H9 (cell line): ENCODE data around the gene OCLN. TPM values are rescaled to one million over a fixed set of nuclear protein-coding genes. Genes with fewer than 3 reads are reported as not detected.

Experiments
- DNase-seq: peaks from one replicate; pipeline ENCODE4 v3.0.0-alpha.2; 2017
- H2AFZ ChIP-seq: one replicate; pipeline ENCODE4 v1.6.1; 2013; ENCODE audit warnings: mild to moderate bottlenecking, low read length, control low read depth, moderate library complexity
- H2AK5ac ChIP-seq: 2 replicates; pipeline ENCODE4 v1.6.1; 2013; ENCODE audit warnings: low read length, control low read depth, mixed read lengths; ENCODE audit not compliant: insufficient read length
- H2BK120ac ChIP-seq: one replicate; pipeline ENCODE4 v1.6.1; 2013; ENCODE audit warnings: low read depth, mild to moderate bottlenecking, low read length, control low read depth, inconsistent platforms; ENCODE audit not compliant: poor library complexity, severe bottlenecking
- H2BK12ac ChIP-seq: 2 replicates; pipeline ENCODE4 v1.6.1; 2013; ENCODE audit warnings: low read length, control low read depth, mixed read lengths, low read depth; ENCODE audit not compliant: insufficient read length
- H2BK15ac ChIP-seq: 2 replicates; pipeline ENCODE4 v1.6.1; 2013; ENCODE audit warnings: low read depth, low read length, control low read depth
- H2BK20ac ChIP-seq: one replicate; pipeline ENCODE4 v1.6.1; 2013; ENCODE audit warnings: low read depth, mild to moderate bottlenecking, low read length, control low read depth, inconsistent platforms; ENCODE audit not compliant: poor library complexity, severe bottlenecking
- H2BK5ac ChIP-seq: 2 replicates; pipeline ENCODE4 v1.6.1; 2013; ENCODE audit warnings: low read length, control low read depth, mixed read lengths; ENCODE audit not compliant: insufficient read length
- H3K14ac ChIP-seq: 2 replicates; pipeline ENCODE4 v1.6.1; 2013; ENCODE audit warnings: low read length, control low read depth; ENCODE audit not compliant: insufficient read depth
- H3K18ac ChIP-seq: 2 replicates; pipeline ENCODE4 v1.6.1; 2013; ENCODE audit warnings: low read depth, mild to moderate bottlenecking, mixed read lengths, low read length, control low read depth; ENCODE audit not compliant: insufficient read length
- H3K23ac ChIP-seq: 2 replicates; pipeline ENCODE4 v1.6.1; 2013; ENCODE audit warnings: low read length, control low read depth, mixed read lengths, low read depth; ENCODE audit not compliant: insufficient read length
- H3K23me2 ChIP-seq: 2 replicates; pipeline ENCODE4 v1.6.1; 2013; ENCODE audit warnings: low read depth, mild to moderate bottlenecking, mixed read lengths, low read length, control low read depth; ENCODE audit not compliant: insufficient read length, poor library complexity, severe bottlenecking
- H3K27ac ChIP-seq: 2 replicates; pipeline ENCODE4 v1.5.1; 2013; ENCODE audit warnings: low read length, control low read depth, mixed read lengths, low read depth; ENCODE audit not compliant: insufficient read length
- H3K27me3 ChIP-seq: 2 replicates; pipeline ENCODE4 v1.6.1; 2013; ENCODE audit warnings: low read length, control low read depth, inconsistent platforms; ENCODE audit not compliant: insufficient read depth
- H3K4ac ChIP-seq: 2 replicates; pipeline ENCODE4 v1.6.1; 2013; ENCODE audit warnings: low read depth, mild to moderate bottlenecking, control low read depth, inconsistent platforms, low read length, moderate library complexity
- H3K4me1 ChIP-seq: 2 replicates; pipeline ENCODE4 v1.6.1; 2013; ENCODE audit warnings: low read length, control low read depth, inconsistent platforms; ENCODE audit not compliant: insufficient read depth
- H3K4me2 ChIP-seq: 2 replicates; pipeline ENCODE4 v1.6.1; 2013; ENCODE audit warnings: low read length, control low read depth, mixed read lengths; ENCODE audit not compliant: insufficient read length, insufficient read depth
- H3K56ac ChIP-seq: 2 replicates; pipeline ENCODE4 v1.6.1; 2013; ENCODE audit warnings: low read depth, mild to moderate bottlenecking, mixed read lengths, low read length, control low read depth; ENCODE audit not compliant: insufficient read length
- H3K79me1 ChIP-seq: 2 replicates; pipeline ENCODE4 v1.6.1; 2013; ENCODE audit warnings: low read depth, mild to moderate bottlenecking, moderate library complexity, low read length, control low read depth, inconsistent platforms; ENCODE audit not compliant: insufficient read depth, poor library complexity, severe bottlenecking
- H3K79me2 ChIP-seq: 2 replicates; pipeline ENCODE4 v1.6.1; 2013; ENCODE audit warnings: low read length, control low read depth, inconsistent platforms; ENCODE audit not compliant: insufficient read depth
- H3K9ac ChIP-seq: 2 replicates; pipeline ENCODE4 v1.6.1; 2013; ENCODE audit warnings: low read length, control low read depth, mixed read lengths; ENCODE audit not compliant: insufficient read length; ENCODE audit errors: extremely low read depth
- H3K9me3 ChIP-seq: one replicate; pipeline ENCODE4 v1.6.1; 2013; ENCODE audit warnings: low read depth, low read length, inconsistent platforms; ENCODE audit not compliant: control insufficient read depth
- H3T11ph ChIP-seq: one replicate; pipeline ENCODE4 v1.6.1; 2013; ENCODE audit warnings: mild to moderate bottlenecking, low read length, control low read depth, inconsistent platforms
- H4K20me1 ChIP-seq: one replicate; pipeline ENCODE4 v1.6.1; 2013; ENCODE audit not compliant: control insufficient read depth, insufficient read length, insufficient read depth
- H4K5ac ChIP-seq: 2 replicates; pipeline ENCODE4 v1.6.1; 2013; ENCODE audit warnings: low read depth, mild to moderate bottlenecking, mixed read lengths, low read length, control low read depth; ENCODE audit not compliant: insufficient read length
- H4K8ac ChIP-seq: replicated peaks from 2 replicates; pipeline ENCODE4 v1.6.1; 2013; ENCODE audit warnings: low read length, control low read depth, mixed read lengths, low read depth; ENCODE audit not compliant: insufficient read length
- H4K91ac ChIP-seq: 2 replicates; pipeline ENCODE4 v1.6.1; 2013; ENCODE audit warnings: low read depth, mild to moderate bottlenecking, moderate library complexity, mixed read lengths, low read length, control low read depth; ENCODE audit not compliant: insufficient read length
- H3K27ac Mint-ChIP-seq, 3 experiments: 2 replicates in 2 of 3; 3 replicates in 1 of 3; pipeline ENCODE4 v1.8.0; 2020 to 2021; ENCODE audit warnings: mixed read lengths in 3 of 3, mild to moderate bottlenecking in 1 of 3, moderate library complexity in 1 of 3
- H3K27me3 Mint-ChIP-seq: 2 replicates; pipeline ENCODE4 v1.8.0; 2021; ENCODE audit warnings: low read depth, mild to moderate bottlenecking, moderate library complexity, mixed read lengths
- H3K36me3 Mint-ChIP-seq, 3 experiments: 2 replicates in 2 of 3; 3 replicates in 1 of 3; pipeline ENCODE4 v1.8.0; 2020 to 2021; ENCODE audit warnings: low read depth in 3 of 3, mixed read lengths in 3 of 3; ENCODE audit not compliant: insufficient read depth in 1 of 3
- H3K4me1 Mint-ChIP-seq, 2 experiments: 2 replicates each; pipeline ENCODE4 v1.8.0; 2020; ENCODE audit warnings: mixed read lengths in 2 of 2
- H3K4me3 Mint-ChIP-seq, 2 experiments: 2 replicates in 1 of 2; 3 replicates in 1 of 2; pipeline ENCODE4 v1.8.0; 2020 to 2021; ENCODE audit warnings: mild to moderate bottlenecking in 2 of 2, mixed read lengths in 2 of 2, moderate library complexity in 1 of 2
- H3K9me3 Mint-ChIP-seq, 2 experiments: 2 replicates in 1 of 2; 3 replicates in 1 of 2; pipeline ENCODE4 v1.8.0; 2020; ENCODE audit warnings: mild to moderate bottlenecking in 2 of 2, mixed read lengths in 2 of 2, moderate library complexity in 1 of 2
- CTCF ChIP-seq: fragments of 200-600 bp; sonication (generic); conservative IDR thresholded peaks from 3 replicates; pipeline ENCODE4 v1.8.0; 2021; ENCODE audit warnings: antibody characterized with exemption, mild to moderate bottlenecking
- WGBS: extraction: QIAGEN DNeasy Blood & Tissue Kit; methylation state at CpG from one replicate; pipeline ENCODE4 v1.1.7; 2013; ENCODE audit warnings: missing lambda C conversion rate, low lambda C conversion rate, mixed read lengths; ENCODE audit not compliant: insufficient read length; ENCODE audit errors: extremely low coverage; 5-methylcytosine and 5-hydroxymethylcytosine counted together
- total RNA-seq: library from RNA; stranded (reverse); gene quantifications from 2 replicates; pipeline ENCODE4 v1.2.1, GENCODE V29; 2021

OCLN gene
- total RNA-seq, 1 experiment from 2014 or later, result 109 TPM

DNA sequence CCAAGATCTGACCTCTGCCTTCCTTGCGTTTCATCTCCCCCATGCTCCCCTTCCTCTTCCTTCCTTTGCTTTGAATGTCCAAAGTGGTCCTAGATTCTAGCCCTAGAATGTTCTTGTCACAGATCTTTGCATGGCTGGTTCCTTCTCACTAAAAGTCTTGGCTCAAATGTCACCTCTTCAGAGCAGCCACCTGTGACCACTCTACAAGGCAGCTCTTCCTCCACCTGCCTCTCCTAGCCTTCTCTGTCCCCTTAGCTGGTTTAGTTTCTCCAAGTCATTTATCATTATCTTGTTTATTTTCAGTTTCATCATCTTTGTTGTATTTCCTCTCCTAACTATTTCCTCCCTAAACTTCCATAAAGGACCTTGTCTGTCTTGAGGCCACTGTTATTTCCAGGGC is 7.1 kb upstream of the OCLN start:
- H2BK120ac ChIP-seq, result no peak overlapping the region
- no peak overlapping the region for H3K4me2 ChIP-seq
- no peak overlapping the region for H2BK5ac ChIP-seq
- no peak overlapping the region for H3K27ac ChIP-seq
- no peaks in the 10 kb centered on the region for H3K79me1 ChIP-seq
- H3K56ac ChIP-seq, result no peak overlapping the region
- no peak overlapping the region for H2AK5ac ChIP-seq
- no peaks in the 10 kb centered on the region for H3K27me3 ChIP-seq
- no peak overlapping the region for H3K18ac ChIP-seq
- no peak overlapping the region for H2AFZ ChIP-seq
- no CpG with 5 or more reads among the region's 1 CpG for WGBS
- H3K4me3 Mint-ChIP-seq, result no peak overlapping the region
- no peaks in the 10 kb centered on the region for H3K27me3 Mint-ChIP-seq
- no peaks in the 10 kb centered on the region for H3K23me2 ChIP-seq
- H3K4ac ChIP-seq, result no peak overlapping the region
- H2BK12ac ChIP-seq, result no peak overlapping the region
- H3T11ph ChIP-seq, result no peak overlapping the region
- H3K9ac ChIP-seq, result no peak overlapping the region
- H4K20me1 ChIP-seq, result no peaks in the 10 kb centered on the region
- no peaks in the 10 kb centered on the region for H3K36me3 Mint-ChIP-seq
- H3K27ac Mint-ChIP-seq, result no peak overlapping the region
- no peaks in the 10 kb centered on the region for H3K79me2 ChIP-seq
- H3K23ac ChIP-seq, result no peak overlapping the region
- peaks cover 2% of the 10 kb centered on the region; the same call in 1 of the 2 replicates for H3K4me1 ChIP-seq
- H3K9me3 Mint-ChIP-seq, result no peaks in the 10 kb centered on the region
- peaks cover 8 to 9% of the 10 kb centered on the region in 2 experiments for H3K4me1 Mint-ChIP-seq
- no peaks in the 10 kb centered on the region for H3K9me3 ChIP-seq
- H4K8ac ChIP-seq, result peak overlapping the region; percentile 55
- H2BK15ac ChIP-seq, result no peak overlapping the region
- DNase-seq, result no peak
- H4K5ac ChIP-seq, result no peak overlapping the region
- H2BK20ac ChIP-seq, result no peak overlapping the region
- no peak overlapping the region for H3K14ac ChIP-seq
- no peak for TF ChIP-seq CTCF
- H4K91ac ChIP-seq, result no peak overlapping the region
